Parathyroid adenoma (tissue), 2 donors: ENCODE results near the gene HESX1.

Source experiments
- H2AFZ ChIP-seq: fragments of 300-600 bp; sonication (generic); one replicate; pipeline ENCODE4 v1.7.0; 2017; ENCODE audit warnings: antibody characterized with exemption, mild to moderate bottlenecking
- H3K27ac ChIP-seq: fragments of 300-600 bp; sonication (generic); one replicate; pipeline ENCODE4 v1.7.0; 2017
- H3K27me3 ChIP-seq: fragments of 300-600 bp; sonication (generic); one replicate; pipeline ENCODE4 v1.7.0; 2017; ENCODE audit warnings: low read length; ENCODE audit not compliant: control insufficient read depth, insufficient read depth
- H3K36me3 ChIP-seq: fragments of 300-600 bp; sonication (generic); one replicate; pipeline ENCODE4 v1.7.0; 2017; ENCODE audit warnings: low read length; ENCODE audit not compliant: control insufficient read depth, insufficient read depth
- H3K4me1 ChIP-seq: fragments of 300-600 bp; sonication (generic); one replicate; pipeline ENCODE4 v1.7.0; 2017; ENCODE audit warnings: control low read depth
- H3K4me2 ChIP-seq: fragments of 300-600 bp; sonication (generic); one replicate; pipeline ENCODE4 v1.7.0; 2017; ENCODE audit warnings: low read length
- H3K4me3 ChIP-seq: fragments of 300-600 bp; sonication (generic); one replicate; pipeline ENCODE4 v1.7.0; 2017; ENCODE audit warnings: low read depth, low read length
- H3K79me2 ChIP-seq: fragments of 300-600 bp; sonication (generic); one replicate; pipeline ENCODE4 v1.7.0; 2017; ENCODE audit warnings: control low read depth
- H3K9ac ChIP-seq: fragments of 300-600 bp; sonication (generic); one replicate; pipeline ENCODE4 v1.7.0; 2017; ENCODE audit warnings: mild to moderate bottlenecking
- H3K9me3 ChIP-seq: fragments of 300-600 bp; sonication (generic); one replicate; pipeline ENCODE4 v1.7.0; 2017; ENCODE audit warnings: low read length; ENCODE audit not compliant: control insufficient read depth
- CTCF ChIP-seq: fragments of 300-600 bp; sonication (generic); IDR thresholded peaks from one replicate; pipeline ENCODE4 v1.7.0; 2017; ENCODE audit warnings: antibody characterized with exemption, mild to moderate bottlenecking
- donor health status: primary hyperparathyroidism.

HESX1 gene

GRCh38 chr3:57160765-57161538, 38.8 kb downstream of the HESX1 start:
- Histone ChIP-seq H3K36me3 (no peaks in the 10 kb centered on the region), H3K4me1 (no peaks in the 10 kb centered on the region), H3K9me3 (no peaks in the 10 kb centered on the region), H3K27ac (no peak overlapping the region), H3K9ac (no peak overlapping the region), H3K4me3 (no peak overlapping the region), H3K4me2 (no peak overlapping the region), H3K79me2 (no peaks in the 10 kb centered on the region), H2AFZ (no peak overlapping the region), H3K27me3 (no peaks in the 10 kb centered on the region)
- no peak for TF ChIP-seq CTCF

- Histone ChIP-seq H3K9ac (no peak overlapping the region), H3K27ac (no peak overlapping the region), H3K4me3 (no peak overlapping the region), H3K4me2 (no peak overlapping the region), H3K79me2 (no peaks in the 10 kb centered on the region), H3K4me1 (no peaks in the 10 kb centered on the region), H2AFZ (no peak overlapping the region), H3K27me3 (no peaks in the 10 kb centered on the region), H3K9me3 (no peaks in the 10 kb centered on the region), H3K36me3 (no peaks in the 10 kb centered on the region)
- no peak for TF ChIP-seq CTCF
Measured at GRCh38 chr3:57160076-57160764, 39.6 kb downstream of the HESX1 start.

GRCh38 chr3:57158813-57159738, 40.7 kb downstream of the HESX1 start:
- H3K27ac ChIP-seq: no peak overlapping the region
- H3K9ac ChIP-seq: no peak overlapping the region
- no peak for TF ChIP-seq CTCF
- no peaks in the 10 kb centered on the region for H3K4me1 ChIP-seq
- H3K9me3 ChIP-seq: no peaks in the 10 kb centered on the region
- no peak overlapping the region for H3K4me2 ChIP-seq
- H3K27me3 ChIP-seq: no peaks in the 10 kb centered on the region
- no peak overlapping the region for H2AFZ ChIP-seq
- no peaks in the 10 kb centered on the region for H3K79me2 ChIP-seq
- no peaks in the 10 kb centered on the region for H3K36me3 ChIP-seq
- H3K4me3 ChIP-seq: no peak overlapping the region

- H3K27ac ChIP-seq: no peak overlapping the region
- no peaks in the 10 kb centered on the region for H3K9me3 ChIP-seq
- no peaks in the 10 kb centered on the region for H3K36me3 ChIP-seq
- H3K9ac ChIP-seq: no peak overlapping the region
- H3K4me1 ChIP-seq: no peaks in the 10 kb centered on the region
- H2AFZ ChIP-seq: no peak overlapping the region
- no peak overlapping the region for H3K4me3 ChIP-seq
- no peaks in the 10 kb centered on the region for H3K27me3 ChIP-seq
- TF ChIP-seq CTCF: no peak
- no peak overlapping the region for H3K4me2 ChIP-seq
- H3K79me2 ChIP-seq: no peaks in the 10 kb centered on the region
Measured at GRCh38 chr3:57158325-57158724, 41.5 kb downstream of the HESX1 start.
